ENCODE data around the gene HAGHL. TPM values are rescaled to one million over a fixed set of nuclear protein-coding genes. Genes with fewer than 3 reads are reported as not detected.
"Not testable (repeated sequence)": the region's sequence is repeated elsewhere in the genome, so short reads cannot be mapped to it uniquely, and the experiment has no call there.

Gene HAGHL
- total RNA-seq, 1 experiment from 2014 or later = 23.3 TPM

DNA sequence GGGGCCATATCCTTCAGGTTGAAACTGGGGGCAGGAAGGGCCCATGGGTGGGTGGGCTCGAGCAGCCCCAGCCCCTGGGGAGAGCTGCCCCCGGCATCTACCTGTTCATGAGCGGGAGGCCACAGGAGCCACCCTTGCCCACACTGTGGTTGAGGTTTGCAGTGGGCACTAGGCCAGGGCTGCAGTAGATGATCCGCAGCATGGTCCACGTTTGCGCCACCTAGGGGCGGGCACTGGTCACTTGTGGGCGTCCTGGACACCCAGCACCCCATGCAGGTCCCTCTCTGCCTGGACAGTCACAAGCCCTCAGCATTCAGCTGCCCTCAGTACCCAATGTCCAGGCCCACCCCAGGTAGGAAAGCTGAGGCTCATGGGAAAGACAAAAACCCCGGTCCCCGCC is 40.9 kb upstream of the HAGHL start:
- peak; percentile 61 for DNase-seq (ENCODE audit: low read depth, low spot score)
- in situ Hi-C loops (cut with HindIII; ENCODE audit: low pct_unique_long_range_greater_than_20kb, low sequenced_read_pairs) = no loop called here

DNA sequence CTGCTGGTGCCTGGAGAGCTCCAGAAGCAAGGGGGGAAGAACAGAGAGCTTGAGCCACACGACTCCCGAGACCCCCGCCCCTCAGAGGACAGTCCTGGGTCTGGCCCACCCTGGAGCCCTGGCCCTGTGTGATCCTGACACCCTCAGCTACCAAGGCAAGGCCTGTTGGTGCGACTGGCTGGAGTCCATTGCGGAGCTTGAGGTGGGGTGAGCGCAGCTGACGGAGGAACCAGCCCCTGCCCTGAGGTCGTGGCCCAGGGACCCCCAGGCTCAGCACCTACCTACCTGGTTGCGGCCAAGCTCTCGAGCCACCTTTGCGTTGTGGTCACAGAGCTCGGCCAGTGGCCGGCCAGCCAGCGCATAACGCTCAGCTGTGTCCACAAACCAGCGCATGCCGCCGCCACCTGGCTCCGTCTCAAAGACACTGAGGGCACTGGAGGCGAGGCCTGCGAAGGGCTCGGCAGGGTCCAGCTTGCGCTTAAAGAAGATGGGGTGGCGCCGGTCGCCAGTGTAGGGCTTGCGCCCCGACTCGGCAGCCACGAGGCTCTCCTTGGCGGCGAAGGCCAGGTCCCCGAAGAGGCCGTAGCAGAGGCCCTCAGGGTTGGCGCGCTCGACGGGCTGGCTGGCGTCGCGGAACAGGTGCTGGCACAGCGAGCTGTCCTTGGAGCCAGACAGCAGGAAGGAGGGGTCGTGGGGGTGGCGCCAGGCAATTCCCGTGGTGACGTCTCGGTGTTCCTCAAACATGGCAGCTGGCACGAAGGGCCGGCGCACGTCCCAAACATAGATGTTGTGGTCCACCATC is 40.2 kb upstream of the HAGHL start:
- in situ Hi-C loops (cut with HindIII; ENCODE audit: low pct_unique_long_range_greater_than_20kb, low sequenced_read_pairs) = no loop called here
- DNase-seq (ENCODE audit: low read depth, low spot score) = no peak

DNA sequence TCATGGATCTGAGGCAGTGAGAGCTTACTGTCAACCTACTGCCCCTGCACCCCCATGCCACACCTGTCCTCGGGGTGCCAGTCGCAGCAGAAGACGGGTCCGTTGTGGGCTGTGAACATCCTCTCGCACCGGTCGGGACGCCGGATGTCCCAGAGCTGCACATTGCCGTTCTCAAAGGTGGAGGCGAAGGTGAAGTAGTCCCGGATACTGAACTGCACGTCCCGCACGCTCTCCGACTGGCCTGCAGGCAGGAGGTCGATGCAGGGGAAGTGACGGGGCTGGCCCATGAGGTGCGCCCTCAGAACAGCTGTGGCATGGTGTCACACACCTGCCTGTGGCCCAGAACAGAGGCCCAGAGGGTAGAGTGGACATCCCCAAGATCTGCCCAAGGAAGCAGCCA is 39.4 kb upstream of the HAGHL start:
- no peak for DNase-seq (ENCODE audit: low read depth, low spot score)
- in situ Hi-C loops (cut with HindIII; ENCODE audit: low pct_unique_long_range_greater_than_20kb, low sequenced_read_pairs) = no loop called here

DNA sequence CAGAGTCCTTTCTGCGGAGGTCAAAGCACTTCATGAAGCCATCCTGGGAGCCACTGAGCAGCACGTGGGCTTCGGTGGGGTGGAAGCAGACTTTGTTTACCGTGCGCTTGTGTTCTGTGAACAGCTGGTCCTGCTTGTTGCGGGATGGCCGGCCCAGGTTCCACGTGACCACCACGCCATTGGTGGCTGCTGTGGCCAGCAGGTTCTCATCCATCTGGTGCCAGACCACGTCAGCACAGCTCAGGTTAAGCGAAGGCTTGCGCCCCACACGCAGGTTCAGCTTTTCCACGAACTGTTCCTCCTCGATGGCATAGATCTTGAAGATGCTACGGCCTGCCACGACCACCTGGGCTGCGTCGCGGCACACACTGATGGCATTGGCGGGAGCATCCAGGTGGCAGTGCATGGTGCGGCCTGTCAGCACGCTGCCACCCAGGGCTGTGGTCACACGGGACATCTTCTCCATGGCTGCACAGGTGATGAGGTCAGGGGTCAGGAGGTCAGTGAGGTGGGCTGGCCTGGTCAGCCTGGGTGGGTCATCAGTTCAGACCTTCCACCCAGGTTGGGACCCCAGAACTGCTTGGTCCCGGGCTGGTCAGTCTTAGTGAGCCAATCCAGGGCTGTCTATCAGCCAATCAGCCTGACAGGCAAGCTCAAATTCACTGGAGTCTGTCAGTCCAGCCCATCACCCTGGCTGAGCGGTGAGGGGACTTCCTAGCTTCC is 37.6 kb upstream of the HAGHL start:
- in situ Hi-C loops (cut with HindIII; ENCODE audit: low pct_unique_long_range_greater_than_20kb, low sequenced_read_pairs) = no loop called here
- DNase-seq (ENCODE audit: low read depth, low spot score) = no peak

DNA sequence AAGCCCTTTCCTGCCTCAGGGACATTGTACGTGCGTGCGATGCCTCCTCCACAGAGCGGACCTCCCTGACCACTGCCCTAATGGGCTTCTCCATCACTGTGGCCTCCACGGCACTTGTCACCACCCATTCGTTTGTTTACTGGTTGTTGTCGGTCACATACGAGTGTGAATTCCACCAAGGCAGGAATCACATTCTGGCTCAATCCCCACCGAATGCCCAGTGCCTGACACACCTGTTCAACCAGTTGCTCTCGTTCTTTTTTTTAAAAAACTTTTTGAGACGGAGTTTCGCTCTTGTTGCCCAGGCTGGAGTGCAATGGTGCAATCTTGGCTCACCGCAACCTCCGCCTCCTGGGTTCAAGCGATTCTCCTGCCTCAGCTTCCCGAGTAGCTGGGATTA is 35.7 kb upstream of the HAGHL start:
- in situ Hi-C loops (cut with HindIII; ENCODE audit: low pct_unique_long_range_greater_than_20kb, low sequenced_read_pairs); DNase-seq (ENCODE audit: low read depth, low spot score): not testable (repeated sequence)

DNA sequence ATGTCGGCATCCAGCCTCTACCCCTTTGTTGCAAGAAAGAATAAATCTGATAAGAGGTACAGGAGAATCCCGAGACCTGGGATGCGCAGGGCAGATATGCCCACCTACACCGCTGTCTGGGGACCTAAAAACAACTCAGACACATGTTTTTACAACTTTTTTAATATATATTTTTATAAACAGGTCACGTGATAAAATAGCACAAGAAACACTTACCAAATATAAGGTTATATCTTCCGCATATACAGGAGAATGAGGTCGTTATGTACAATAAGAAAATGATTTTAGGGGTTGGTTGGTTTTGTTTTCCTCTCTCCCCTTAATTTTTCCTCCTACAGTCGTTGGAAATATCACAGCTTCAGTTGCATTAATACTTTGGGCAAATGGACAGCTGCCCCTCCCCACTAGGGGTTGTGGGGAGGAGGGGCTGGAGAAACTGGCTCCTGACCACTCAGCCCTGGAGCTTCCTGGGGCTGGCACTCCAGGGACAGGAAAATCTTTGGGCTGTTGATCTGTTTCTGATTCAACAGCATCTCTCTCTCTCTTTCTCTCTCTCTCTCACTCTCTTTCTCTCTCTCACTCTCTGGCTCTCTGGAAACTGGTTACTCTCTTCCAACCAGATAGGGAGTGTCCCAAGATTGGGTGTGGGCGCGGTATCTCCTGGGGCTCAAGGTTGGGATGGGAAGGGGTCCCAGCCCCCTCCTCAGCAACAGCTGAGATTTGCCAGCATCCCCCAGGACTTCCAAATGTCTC is 34.4 kb upstream of the HAGHL start:
- in situ Hi-C loops (cut with HindIII; ENCODE audit: low pct_unique_long_range_greater_than_20kb, low sequenced_read_pairs) = no loop called here
- DNase-seq (ENCODE audit: low read depth, low spot score) = no peak

DNA sequence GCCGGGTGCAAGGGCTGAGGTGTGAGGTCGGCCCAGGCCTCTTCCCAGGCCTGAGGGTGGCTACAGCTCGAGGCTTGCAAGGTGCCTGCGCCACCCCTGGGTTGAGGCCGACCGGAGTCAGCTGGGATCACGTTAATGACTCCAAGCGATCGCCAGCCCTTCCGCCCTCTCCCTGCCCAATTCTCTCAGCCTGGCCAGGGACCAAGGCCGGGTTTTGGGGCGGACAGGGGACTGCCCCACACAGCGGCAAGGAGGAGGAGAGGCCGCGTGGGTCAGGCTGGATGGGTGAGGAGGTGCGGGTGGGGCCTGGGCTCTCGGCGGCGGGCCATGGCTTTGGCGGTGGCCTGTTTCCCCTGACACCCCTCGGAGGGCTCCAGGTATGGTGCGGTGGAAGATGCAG is 33.5 kb upstream of the HAGHL start:
- DNase-seq (ENCODE audit: low read depth, low spot score) = no peak
- in situ Hi-C loops (cut with HindIII; ENCODE audit: low pct_unique_long_range_greater_than_20kb, low sequenced_read_pairs) = no loop called here

DNA sequence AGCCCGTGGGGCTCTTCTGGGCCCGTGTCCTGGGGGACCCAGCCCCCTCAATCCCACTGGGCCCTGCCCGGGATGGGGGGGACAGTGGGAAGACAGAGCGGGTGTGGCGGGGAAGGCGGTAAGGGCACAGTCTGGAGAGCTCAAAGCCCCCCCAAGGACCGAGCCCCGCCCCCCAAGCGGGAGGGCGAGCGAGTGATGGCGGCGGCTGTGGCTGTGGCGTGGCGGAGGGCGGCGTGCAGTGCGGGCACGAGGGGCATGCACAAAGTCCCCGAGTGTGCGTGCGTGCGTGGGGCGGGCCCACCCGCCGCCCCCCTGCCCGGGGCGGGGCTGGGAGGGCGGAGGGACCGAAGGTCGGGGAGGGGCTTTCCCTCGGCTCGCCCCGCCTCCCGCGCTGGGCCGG is 33.1 kb upstream of the HAGHL start:
- DNase-seq (ENCODE audit: low read depth, low spot score) = no peak
- in situ Hi-C loops (cut with HindIII; ENCODE audit: low pct_unique_long_range_greater_than_20kb, low sequenced_read_pairs) = no loop called here

DNA sequence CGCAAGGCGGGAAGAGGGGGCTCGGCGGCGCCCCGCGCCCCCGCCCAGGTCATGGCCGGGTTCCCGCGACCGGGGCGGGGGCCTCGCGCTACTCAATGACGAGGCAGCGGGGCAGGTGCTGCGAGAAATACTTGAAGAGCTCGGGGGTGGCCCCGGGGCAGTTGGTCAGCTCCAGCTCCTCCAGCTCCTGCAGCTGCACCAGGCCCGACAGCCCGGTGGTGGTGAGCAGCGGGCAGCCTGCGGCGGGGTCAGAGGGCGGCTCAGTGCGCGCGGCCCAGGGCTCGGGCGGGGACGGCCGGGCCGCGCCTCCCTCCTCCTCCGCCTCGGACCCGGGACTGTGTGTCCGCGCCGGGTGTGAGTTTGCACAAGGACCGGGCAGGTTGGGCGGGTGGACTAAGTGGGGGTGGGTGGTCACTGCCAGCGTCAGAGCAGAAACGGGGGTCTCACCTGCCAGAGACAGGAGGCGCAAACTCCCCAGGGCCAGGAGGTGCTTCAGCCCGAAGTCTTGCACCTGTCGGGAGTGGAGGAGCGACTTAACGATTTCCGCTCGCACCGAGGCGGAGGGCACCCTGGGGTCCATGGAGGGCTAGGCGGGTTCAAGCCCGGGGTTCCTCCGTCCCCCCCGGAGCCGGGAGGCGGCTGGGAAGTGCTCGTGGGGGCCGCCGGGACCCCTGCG is 32.6 kb upstream of the HAGHL start:
- no peak for DNase-seq (ENCODE audit: low read depth, low spot score)
- in situ Hi-C loops (cut with HindIII; ENCODE audit: low pct_unique_long_range_greater_than_20kb, low sequenced_read_pairs) = no loop called here

DNA sequence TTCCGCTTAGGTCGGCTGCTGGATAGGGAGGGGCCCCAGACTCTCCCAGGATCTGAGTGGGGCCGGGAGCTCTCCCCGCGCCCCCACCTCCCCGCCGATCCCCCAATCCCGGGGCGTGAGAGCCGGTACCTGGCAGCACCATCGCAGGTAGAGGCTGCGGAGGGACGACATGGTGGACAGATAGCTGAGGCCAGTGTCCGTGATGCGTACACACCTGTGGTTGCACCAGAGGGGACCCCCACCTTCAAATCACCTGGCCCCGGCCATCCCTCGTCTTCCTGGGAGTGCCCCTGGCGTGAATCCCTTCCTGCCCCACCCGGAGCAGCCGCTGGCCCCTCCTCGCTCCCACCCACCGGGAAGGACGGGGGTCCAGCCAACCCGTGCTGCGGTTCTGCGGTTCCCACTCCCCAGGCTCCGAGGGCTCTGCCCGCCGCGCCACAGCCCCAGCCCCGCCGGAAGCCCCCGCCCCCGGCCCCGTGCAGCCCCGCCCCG is 32.0 kb upstream of the HAGHL start:
- DNase-seq (ENCODE audit: low read depth, low spot score) = no peak
- in situ Hi-C loops (cut with HindIII; ENCODE audit: low pct_unique_long_range_greater_than_20kb, low sequenced_read_pairs) = no loop called here

DNA sequence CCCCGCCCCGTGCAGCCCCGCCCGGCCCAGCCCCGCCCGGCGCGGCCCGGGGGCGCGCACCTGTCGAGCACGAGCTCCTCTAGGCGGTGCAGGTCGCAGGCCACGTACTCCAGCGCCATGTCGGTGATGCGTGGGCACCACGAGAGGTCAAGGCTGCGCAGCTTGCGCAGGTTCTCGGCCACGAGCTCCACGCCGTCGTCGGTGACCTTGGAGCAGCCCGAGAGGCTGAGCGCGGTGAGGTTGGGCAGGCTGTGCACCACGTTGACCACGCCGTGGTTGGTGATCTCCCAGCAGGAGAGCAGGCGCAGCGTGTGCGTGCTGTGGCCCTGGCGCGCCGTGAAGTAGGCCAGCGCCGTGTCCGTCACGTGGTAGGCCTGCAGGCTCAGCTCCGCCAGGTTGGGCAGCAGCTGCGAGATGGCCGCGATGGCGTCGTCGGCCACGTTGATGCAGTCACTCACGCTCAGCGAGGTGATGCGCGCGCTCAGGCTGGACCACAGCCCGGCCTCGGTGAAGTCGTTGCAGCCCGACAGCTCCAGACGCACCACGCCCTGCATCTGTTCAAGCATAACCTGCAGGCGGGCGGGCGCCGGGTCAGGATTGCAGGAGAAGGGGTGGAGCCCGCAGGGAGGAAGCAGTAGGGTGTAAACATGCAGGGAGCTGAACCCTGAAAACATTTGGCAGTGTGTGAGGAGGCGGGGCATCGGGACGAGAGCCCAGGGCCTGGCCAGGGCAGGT is 31.4 kb upstream of the HAGHL start:
- no peak for DNase-seq (ENCODE audit: low read depth, low spot score)
- in situ Hi-C loops (cut with HindIII; ENCODE audit: low pct_unique_long_range_greater_than_20kb, low sequenced_read_pairs) = no loop called here

DNA sequence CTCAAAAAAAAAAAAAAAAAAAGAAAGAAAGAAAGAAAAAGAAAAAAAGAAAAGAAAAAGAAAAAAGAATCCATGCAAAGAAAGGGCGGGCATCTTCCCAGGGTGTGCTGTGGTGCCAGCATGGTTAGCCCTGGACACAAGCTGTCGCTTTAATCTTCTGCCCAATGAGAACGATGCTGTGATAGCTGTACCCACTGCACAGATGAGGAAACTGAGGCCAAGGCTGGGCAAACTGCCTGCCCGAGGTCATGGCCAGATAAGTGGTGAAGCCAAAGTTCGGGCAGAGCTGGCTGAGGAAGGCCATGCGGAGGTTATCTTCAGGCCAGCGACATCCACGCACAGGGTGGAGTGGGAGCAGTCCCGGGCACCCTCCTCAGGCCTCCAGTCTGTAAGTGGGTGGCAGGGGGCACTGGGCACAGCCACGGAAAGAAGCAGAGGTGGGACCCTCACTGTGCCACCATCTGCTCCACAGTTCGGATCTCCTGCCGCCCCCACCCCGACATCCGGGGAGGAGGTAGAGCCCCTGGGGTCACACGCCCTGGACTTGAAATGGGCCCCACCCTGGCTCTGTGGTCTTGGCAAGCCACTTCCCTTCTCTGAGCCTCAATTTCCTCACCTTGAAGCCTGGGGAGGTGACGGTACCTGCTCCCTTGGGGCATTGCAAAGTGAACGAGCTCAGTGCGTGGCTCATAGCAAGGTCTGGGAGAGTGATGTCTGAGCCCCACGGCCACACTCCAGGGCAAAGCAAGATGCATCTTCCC is 27.8 kb upstream of the HAGHL start:
- in situ Hi-C loops (cut with HindIII; ENCODE audit: low pct_unique_long_range_greater_than_20kb, low sequenced_read_pairs) = no loop called here
- no peak for DNase-seq (ENCODE audit: low read depth, low spot score)

DNA sequence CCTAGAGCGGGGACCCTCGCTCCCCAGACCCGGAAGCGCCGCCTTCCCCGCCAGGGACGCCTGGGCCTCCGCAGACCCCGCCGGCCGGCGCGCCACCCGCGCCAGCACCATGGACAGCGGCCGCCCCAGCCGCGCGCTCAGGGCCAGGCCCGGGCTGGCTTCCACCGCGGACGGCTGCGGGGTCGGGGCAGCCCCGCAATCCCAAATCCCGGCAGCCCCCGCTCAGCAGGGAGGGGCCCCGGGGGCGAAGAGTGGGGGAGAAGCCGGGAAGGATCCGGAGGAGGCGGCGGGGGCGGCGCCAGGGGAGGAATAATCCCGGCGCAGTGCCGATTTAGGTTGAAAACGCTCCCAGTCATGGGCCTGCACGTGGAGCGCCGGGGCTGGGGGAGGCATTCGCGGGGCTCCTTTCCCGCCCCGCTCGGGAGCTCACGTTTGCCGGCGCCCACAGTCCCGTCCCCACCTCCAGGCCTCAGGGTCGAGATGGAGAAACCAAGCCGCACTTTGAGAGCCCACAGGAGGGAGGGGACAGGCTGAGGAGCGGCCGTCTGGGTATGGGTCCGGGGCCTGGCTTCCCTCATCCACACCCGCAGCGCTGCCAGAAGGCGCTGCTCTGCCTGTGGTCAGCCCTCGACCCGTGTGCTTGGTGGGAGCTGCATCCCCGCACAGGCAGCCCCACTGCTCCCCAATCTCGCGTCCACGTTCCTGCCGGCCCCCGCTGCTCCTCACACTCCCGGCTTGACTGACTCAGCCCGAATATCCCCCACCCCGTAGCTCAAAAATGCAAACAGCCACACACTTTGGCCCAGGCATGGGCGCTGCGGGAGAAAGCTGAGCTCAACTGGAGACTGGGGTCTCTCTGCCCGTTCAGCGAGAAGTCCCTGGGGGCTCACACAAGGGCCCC is 26.0 kb upstream of the HAGHL start:
- DNase-seq (ENCODE audit: low read depth, low spot score) = no peak
- in situ Hi-C loops (cut with HindIII; ENCODE audit: low pct_unique_long_range_greater_than_20kb, low sequenced_read_pairs) = no loop called here

DNA sequence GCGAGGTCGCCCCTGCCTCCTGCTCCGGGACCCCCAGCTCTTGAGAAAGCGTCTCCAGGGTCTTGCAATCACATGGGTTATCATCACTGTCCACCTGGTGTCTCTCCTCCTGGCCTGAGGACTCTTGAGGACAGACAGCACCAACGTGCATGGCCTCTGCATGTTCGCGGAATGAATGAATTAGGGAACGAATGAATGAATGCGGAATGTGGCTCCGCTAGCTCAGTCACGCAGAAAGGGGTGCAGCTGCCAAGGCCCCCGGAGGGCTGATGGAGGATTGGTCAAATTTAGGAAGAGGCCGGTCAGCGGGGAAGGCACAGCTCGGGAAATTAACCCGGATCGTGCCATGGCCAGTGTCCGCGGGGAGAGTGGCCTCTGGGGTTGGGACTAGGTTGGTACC is 24.6 kb upstream of the HAGHL start:
- no peak for DNase-seq (ENCODE audit: low read depth, low spot score)
- in situ Hi-C loops (cut with HindIII; ENCODE audit: low pct_unique_long_range_greater_than_20kb, low sequenced_read_pairs) = no loop called here

DNA sequence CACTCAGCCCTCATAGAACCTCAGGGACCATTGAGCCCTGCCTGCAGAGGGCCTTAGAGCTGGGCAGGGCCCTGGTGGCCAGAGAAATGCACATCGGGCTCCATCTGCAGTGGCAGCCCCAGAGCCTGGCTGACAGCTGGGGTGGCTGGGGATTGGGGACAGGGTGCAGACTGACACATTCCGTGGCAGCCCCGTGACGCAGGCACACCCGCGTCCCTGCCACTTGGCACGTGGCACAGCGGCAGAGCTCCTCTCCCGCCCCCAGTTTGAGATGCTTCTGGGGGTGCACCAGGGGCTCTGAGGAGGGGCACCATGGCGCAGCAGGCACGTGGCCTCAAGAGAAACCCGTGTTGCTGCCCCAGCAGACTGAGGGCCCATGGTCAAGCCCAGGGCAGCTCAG is 23.5 kb upstream of the HAGHL start:
- in situ Hi-C loops (cut with HindIII; ENCODE audit: low pct_unique_long_range_greater_than_20kb, low sequenced_read_pairs) = no loop called here
- no peak for DNase-seq (ENCODE audit: low read depth, low spot score)

DNA sequence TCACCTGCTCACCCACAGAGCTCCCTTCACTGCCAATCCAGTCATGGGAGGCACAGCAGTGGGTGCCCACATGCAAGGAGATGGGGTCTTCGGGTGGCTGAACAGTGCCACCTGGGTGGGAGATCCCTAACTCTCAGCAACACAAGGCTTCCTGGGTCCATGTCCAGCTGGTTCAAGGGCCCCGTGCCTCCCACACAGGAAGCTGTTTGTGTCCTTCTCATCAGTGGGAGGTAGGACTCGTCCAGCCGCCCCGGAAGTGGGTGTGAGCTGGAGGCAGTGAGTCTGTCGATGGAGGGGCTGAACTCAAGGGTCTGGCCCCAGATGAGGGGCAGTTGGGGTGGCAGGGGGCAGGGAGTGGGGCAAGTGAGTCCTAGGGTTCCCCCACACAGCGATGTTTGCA is 22.9 kb upstream of the HAGHL start:
- no peak for DNase-seq (ENCODE audit: low read depth, low spot score)
- in situ Hi-C loops (cut with HindIII; ENCODE audit: low pct_unique_long_range_greater_than_20kb, low sequenced_read_pairs) = no loop called here
